ENCODE results near the gene KLF17.

Gene KLF17

DNA sequence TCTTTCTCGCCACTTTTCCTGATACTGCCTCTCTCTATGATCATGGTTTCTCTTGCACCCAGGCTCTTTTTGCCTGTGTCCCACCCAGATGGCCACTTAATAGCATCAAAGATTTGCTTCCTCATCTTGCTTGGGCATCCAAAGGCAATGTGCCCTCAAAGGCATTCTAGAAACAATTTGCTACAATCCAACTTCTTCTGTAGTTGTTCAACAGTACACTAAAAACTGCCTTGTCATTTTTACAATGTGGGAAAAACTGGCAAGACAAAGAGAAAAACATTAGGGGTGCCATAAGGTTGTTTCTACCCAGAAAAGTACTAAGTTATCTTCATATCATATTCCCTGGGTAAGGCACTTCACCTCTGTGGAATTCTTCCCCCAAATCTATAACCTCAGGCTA, 39.3 kb downstream of the KLF17 start:
- Mint-ChIP-seq H3K9me3 (ENCODE audit: low read depth) (no peaks in the 10 kb centered on the region), H3K27me3 (no peaks in the 10 kb centered on the region), H3K4me3 (no peak overlapping the region), H3K36me3 (peaks cover 2% of the 10 kb centered on the region), H3K27ac (no peak overlapping the region), H3K4me1 (ENCODE audit: low read depth) (no peaks in the 10 kb centered on the region)

- Mint-ChIP-seq H3K9me3 (ENCODE audit: low read depth) (no peaks in the 10 kb centered on the region), H3K27me3 (no peaks in the 10 kb centered on the region), H3K4me3 (no peak overlapping the region), H3K4me1 (ENCODE audit: low read depth) (no peaks in the 10 kb centered on the region), H3K36me3 (peaks cover 4% of the 10 kb centered on the region), H3K27ac (no peak overlapping the region)
These were observed 40.2 kb downstream of the KLF17 start for GRCh38 chr1:44158871-44159270.

GRCh38 chr1:44161546-44161945, 42.9 kb downstream of the KLF17 start:
- no peak overlapping the region for H3K27ac Mint-ChIP-seq
- peaks cover 6% of the 10 kb centered on the region for H3K36me3 Mint-ChIP-seq
- H3K27me3 Mint-ChIP-seq: no peaks in the 10 kb centered on the region
- no peaks in the 10 kb centered on the region for H3K4me1 Mint-ChIP-seq (ENCODE audit: low read depth)
- H3K9me3 Mint-ChIP-seq (ENCODE audit: low read depth): no peaks in the 10 kb centered on the region
- no peak overlapping the region for H3K4me3 Mint-ChIP-seq

- no peak overlapping the region for H3K27ac Mint-ChIP-seq
- no peaks in the 10 kb centered on the region for H3K4me1 Mint-ChIP-seq (ENCODE audit: low read depth)
- H3K36me3 Mint-ChIP-seq: peaks cover 4% of the 10 kb centered on the region
- H3K9me3 Mint-ChIP-seq (ENCODE audit: low read depth): peaks cover 14% of the 10 kb centered on the region
- H3K27me3 Mint-ChIP-seq: peaks cover 9% of the 10 kb centered on the region
- no peak overlapping the region for H3K4me3 Mint-ChIP-seq
These were observed 50.0 kb downstream of the KLF17 start for GRCh38 chr1:44168520-44169098.

DNA sequence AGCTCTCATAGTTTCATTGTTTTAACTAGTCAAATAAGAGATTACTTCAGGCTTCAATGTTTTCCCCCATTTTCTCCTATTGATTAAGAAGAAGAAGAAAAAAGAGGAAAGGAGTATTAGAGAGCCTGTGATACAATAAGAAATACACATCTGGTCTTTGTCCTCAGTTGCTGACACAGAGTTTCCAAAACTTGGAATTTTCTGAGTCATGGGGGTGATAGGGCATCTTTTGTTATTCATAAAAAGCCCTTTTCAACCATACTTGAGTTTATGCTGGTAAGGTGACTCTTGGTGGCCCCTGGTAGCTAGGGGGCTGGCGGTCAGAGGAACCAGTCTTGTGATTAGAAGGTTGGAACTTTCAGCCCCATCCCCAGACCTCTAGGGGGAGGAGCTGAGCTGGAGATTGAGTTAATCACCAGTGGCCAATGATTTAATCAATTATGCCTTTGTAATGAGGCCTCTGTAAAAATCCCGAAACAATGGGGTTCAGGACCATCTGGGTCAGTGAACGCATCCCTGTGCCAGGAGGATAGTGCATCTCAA, 51.7 kb downstream of the KLF17 start:
- Mint-ChIP-seq H3K9me3 (ENCODE audit: low read depth) (peaks cover 14% of the 10 kb centered on the region), H3K27ac (no peak overlapping the region), H3K36me3 (peaks cover 4% of the 10 kb centered on the region), H3K4me3 (no peak overlapping the region), H3K4me1 (ENCODE audit: low read depth) (no peaks in the 10 kb centered on the region), H3K27me3 (peaks cover 9% of the 10 kb centered on the region)

DNA sequence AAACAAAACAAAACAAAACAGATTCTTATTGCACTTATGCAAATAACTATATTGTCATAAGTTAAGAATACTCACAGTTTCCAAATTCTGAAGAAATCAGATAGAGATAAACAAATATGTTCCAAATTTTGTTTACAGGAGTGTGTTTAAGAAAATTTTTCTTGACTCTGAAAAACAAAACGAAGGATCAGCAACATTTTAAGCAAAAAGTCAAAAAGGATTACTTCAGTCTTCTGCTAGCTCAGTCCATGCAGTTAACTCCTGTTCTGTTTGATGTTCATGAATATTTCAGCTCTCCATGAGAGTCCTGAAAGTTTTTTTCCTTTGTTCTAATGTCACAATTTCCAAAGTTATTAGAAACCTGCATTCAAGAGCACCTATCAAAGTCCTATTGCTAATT, 56.0 kb downstream of the KLF17 start:
- Mint-ChIP-seq H3K36me3 (no peaks in the 10 kb centered on the region), H3K27me3 (peaks cover 6% of the 10 kb centered on the region), H3K4me1 (ENCODE audit: low read depth) (no peaks in the 10 kb centered on the region), H3K9me3 (ENCODE audit: low read depth) (peaks cover 4% of the 10 kb centered on the region), H3K27ac (no peak overlapping the region), H3K4me3 (no peak overlapping the region)

Data from activated naive CD8-positive, alpha-beta T cell (primary cell).